SK-N-SH treated with all-trans-retinoic acid at 6 μM for 48 hours (cell line): ENCODE results near the gene MPP2.

Source experiments
- ATAC-seq: fragments of 200-7000 bp; cut with Tn5 transposase; 3 replicates; pipeline ENCODE4 v1.9.1; 2020; ENCODE audit warnings: mild to moderate bottlenecking, moderate library complexity
- ARNTL ChIP-seq: fragments of 450-650 bp; formaldehyde crosslinking; IDR thresholded peaks from 2 replicates; pipeline ENCODE4 v1.5.0; 2020; ENCODE audit warnings: low read depth, mild to moderate bottlenecking, moderate library complexity, borderline replicate concordance
- CSDC2 ChIP-seq: fragments of 250-450 bp; sonication (Bioruptor Pico); IDR thresholded peaks from 2 replicates; pipeline ENCODE4 v1.5.0; 2020; ENCODE audit warnings: mild to moderate bottlenecking, moderate library complexity
- ESRRG ChIP-seq: fragments of 250-450 bp; sonication (Bioruptor Pico); IDR thresholded peaks from 2 replicates; pipeline ENCODE4 v1.6.1; 2021; ENCODE audit warnings: mild to moderate bottlenecking
- GLIS3 ChIP-seq: fragments of 250-450 bp; sonication (Bioruptor Pico); IDR thresholded peaks from 2 replicates; pipeline ENCODE4 v1.5.0; 2020; ENCODE audit warnings: mild to moderate bottlenecking, moderate library complexity
- ISL1 ChIP-seq: fragments of 250-450 bp; sonication (Bioruptor Pico); IDR thresholded peaks from 2 replicates; pipeline ENCODE4 v2.1.2; 2022; ENCODE audit warnings: mild to moderate bottlenecking, moderate library complexity
- OSR1 ChIP-seq: fragments of 250-450 bp; sonication (Bioruptor Pico); IDR thresholded peaks from 2 replicates; pipeline ENCODE4 v1.8.0; 2022; ENCODE audit warnings: moderate library complexity, mild to moderate bottlenecking, inconsistent platforms
- RARB ChIP-seq: fragments of 250-450 bp; sonication (Bioruptor Pico); IDR thresholded peaks from 2 replicates; pipeline ENCODE4 v1.8.0; 2021; ENCODE audit warnings: mild to moderate bottlenecking, moderate library complexity
- SNAI2 ChIP-seq: fragments of 250-450 bp; sonication (Bioruptor Pico); IDR thresholded peaks from 2 replicates; pipeline ENCODE4 v1.5.0; 2020; ENCODE audit warnings: mild to moderate bottlenecking, moderate library complexity
- TCF4 ChIP-seq: fragments of 250-450 bp; sonication (Bioruptor Pico); IDR thresholded peaks from 2 replicates; pipeline ENCODE4 v1.8.0; 2021; ENCODE audit warnings: mild to moderate bottlenecking, moderate library complexity, borderline replicate concordance
- TOX ChIP-seq: fragments of 250-450 bp; sonication (Bioruptor Pico); IDR thresholded peaks from 2 replicates; pipeline ENCODE4 v1.8.0; 2021; ENCODE audit warnings: mild to moderate bottlenecking, moderate library complexity, borderline replicate concordance
- ZFP3 ChIP-seq: fragments of 250-450 bp; sonication (Bioruptor Pico); IDR thresholded peaks from 2 replicates; pipeline ENCODE4 v1.5.0; 2020; ENCODE audit warnings: mild to moderate bottlenecking, moderate library complexity
- ZFP30 ChIP-seq: fragments of 450-650 bp; formaldehyde crosslinking; IDR thresholded peaks from 2 replicates; pipeline ENCODE4 v1.5.0; 2022; ENCODE audit warnings: mild to moderate bottlenecking, moderate library complexity
- ZNF565 ChIP-seq: fragments of 450-650 bp; formaldehyde crosslinking; conservative IDR thresholded peaks from 2 replicates; pipeline ENCODE4 v1.5.0; 2020; ENCODE audit warnings: low read depth, mild to moderate bottlenecking, moderate library complexity
- ZNF70 ChIP-seq: fragments of 450-650 bp; formaldehyde crosslinking; IDR thresholded peaks from 2 replicates; pipeline ENCODE4 v1.5.0; 2020; ENCODE audit warnings: mild to moderate bottlenecking, moderate library complexity
- ZNF8 ChIP-seq: fragments of 450-650 bp; formaldehyde crosslinking; IDR thresholded peaks from 2 replicates; pipeline ENCODE4 v1.5.0; 2020; ENCODE audit warnings: mild to moderate bottlenecking, moderate library complexity
- TF ChIP-seq, protein P1 (sequence below): fragments of 250-450 bp; sonication (Bioruptor Pico); IDR thresholded peaks from 2 replicates; pipeline ENCODE4 v1.5.0; 2020; ENCODE audit warnings: mild to moderate bottlenecking, moderate library complexity
- TF ChIP-seq, protein P2 (sequence below): fragments of 250-450 bp; sonication (Bioruptor Pico); IDR thresholded peaks from 2 replicates; pipeline ENCODE4 v1.8.0; 2021; ENCODE audit warnings: low read depth, mild to moderate bottlenecking, moderate library complexity, borderline replicate concordance
- TF ChIP-seq, protein P3 (sequence below): fragments of 250-450 bp; sonication (Bioruptor Pico); IDR thresholded peaks from 2 replicates; pipeline ENCODE4 v1.5.1; 2021; ENCODE audit warnings: mild to moderate bottlenecking, moderate library complexity
- TF ChIP-seq, protein P4 (sequence below): fragments of 250-450 bp; sonication (Bioruptor Pico); IDR thresholded peaks from 2 replicates; pipeline ENCODE4 v1.8.0; 2020; ENCODE audit warnings: mild to moderate bottlenecking, moderate library complexity, borderline replicate concordance
- TF ChIP-seq, protein P5 (sequence below): fragments of 250-450 bp; sonication (Bioruptor Pico); IDR thresholded peaks from 2 replicates; pipeline ENCODE4 v1.5.1; 2020; ENCODE audit warnings: low read depth, mild to moderate bottlenecking, moderate library complexity

Gene MPP2

DNA sequence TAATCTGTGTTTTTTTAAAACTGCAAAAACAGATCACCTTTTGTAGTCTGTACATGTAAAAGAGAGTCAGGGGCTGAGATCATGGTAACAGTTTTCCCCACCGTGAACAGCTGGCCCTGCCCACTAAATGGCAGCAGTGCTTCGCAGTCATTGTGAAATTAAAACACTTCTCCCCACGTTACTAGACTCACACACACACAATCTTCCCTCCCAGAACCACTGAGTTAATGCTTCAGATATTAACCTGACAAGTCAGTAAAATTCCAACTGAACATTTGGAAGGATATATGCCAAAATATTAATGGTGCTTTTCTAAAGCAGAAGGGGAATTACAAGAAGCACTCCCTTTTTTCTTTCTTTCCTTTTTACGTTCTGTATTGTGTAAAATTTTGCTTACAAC lies 61.6 kb downstream of the MPP2 start:
- no peak for TF ChIP-seq ZFP3 (CRISPR knock-in tag)
- no peak for TF ChIP-seq OSR1 (CRISPR knock-in tag)
- no peak for TF ChIP-seq ARNTL
- no peak for TF ChIP-seq ZFP30 (CRISPR knock-in tag)
- no peak for TF ChIP-seq SNAI2
- TF ChIP-seq RARB (CRISPR knock-in tag): no peak
- TF ChIP-seq ZNF565 (CRISPR knock-in tag): no peak
- no peak for TF ChIP-seq ISL1
- TF ChIP-seq, protein P1, sequence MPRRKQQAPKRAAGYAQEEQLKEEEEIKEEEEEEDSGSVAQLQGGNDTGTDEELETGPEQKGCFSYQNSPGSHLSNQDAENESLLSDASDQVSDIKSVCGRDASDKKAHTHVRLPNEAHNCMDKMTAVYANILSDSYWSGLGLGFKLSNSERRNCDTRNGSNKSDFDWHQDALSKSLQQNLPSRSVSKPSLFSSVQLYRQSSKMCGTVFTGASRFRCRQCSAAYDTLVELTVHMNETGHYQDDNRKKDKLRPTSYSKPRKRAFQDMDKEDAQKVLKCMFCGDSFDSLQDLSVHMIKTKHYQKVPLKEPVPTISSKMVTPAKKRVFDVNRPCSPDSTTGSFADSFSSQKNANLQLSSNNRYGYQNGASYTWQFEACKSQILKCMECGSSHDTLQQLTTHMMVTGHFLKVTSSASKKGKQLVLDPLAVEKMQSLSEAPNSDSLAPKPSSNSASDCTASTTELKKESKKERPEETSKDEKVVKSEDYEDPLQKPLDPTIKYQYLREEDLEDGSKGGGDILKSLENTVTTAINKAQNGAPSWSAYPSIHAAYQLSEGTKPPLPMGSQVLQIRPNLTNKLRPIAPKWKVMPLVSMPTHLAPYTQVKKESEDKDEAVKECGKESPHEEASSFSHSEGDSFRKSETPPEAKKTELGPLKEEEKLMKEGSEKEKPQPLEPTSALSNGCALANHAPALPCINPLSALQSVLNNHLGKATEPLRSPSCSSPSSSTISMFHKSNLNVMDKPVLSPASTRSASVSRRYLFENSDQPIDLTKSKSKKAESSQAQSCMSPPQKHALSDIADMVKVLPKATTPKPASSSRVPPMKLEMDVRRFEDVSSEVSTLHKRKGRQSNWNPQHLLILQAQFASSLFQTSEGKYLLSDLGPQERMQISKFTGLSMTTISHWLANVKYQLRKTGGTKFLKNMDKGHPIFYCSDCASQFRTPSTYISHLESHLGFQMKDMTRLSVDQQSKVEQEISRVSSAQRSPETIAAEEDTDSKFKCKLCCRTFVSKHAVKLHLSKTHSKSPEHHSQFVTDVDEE: no peak
- TF ChIP-seq, all 23 proteins: peak for 0
- ATAC-seq: no peak

DNA sequence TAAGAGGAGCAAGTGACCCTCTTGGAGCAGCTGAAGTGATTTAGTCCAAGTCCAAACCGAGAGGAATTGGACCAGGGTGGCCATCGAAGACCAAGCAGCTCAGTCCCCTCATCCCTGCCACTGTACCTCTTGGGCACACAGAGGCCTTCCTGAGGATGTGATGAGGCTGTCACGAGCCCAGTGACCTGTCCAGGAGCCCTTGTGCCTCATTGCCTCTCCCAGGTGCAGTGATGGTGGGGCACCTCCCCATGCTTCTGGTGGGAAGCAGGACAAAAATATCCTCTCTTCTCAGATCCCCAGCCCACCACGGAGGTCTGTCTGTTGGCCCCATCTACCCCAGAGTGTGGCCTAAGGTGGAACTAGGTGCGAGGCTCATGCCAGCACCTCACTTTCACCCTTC lies 63.1 kb downstream of the MPP2 start:
- TF ChIP-seq ZFP30 (CRISPR knock-in tag): no peak
- no peak for TF ChIP-seq ZNF8 (CRISPR knock-in tag)
- TF ChIP-seq ARNTL: no peak
- no peak for TF ChIP-seq ESRRG
- no peak for TF ChIP-seq GLIS3 (CRISPR knock-in tag)
- TF ChIP-seq, protein P2, sequence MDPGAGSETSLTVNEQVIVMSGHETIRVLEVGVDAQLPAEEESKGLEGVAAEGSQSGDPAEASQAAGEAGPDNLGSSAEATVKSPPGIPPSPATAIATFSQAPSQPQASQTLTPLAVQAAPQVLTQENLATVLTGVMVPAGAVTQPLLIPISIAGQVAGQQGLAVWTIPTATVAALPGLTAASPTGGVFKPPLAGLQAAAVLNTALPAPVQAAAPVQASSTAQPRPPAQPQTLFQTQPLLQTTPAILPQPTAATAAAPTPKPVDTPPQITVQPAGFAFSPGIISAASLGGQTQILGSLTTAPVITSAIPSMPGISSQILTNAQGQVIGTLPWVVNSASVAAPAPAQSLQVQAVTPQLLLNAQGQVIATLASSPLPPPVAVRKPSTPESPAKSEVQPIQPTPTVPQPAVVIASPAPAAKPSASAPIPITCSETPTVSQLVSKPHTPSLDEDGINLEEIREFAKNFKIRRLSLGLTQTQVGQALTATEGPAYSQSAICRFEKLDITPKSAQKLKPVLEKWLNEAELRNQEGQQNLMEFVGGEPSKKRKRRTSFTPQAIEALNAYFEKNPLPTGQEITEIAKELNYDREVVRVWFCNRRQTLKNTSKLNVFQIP (CRISPR knock-in tag): no peak
- TF ChIP-seq, protein P1: no peak
- no peak for TF ChIP-seq ZNF565 (CRISPR knock-in tag)
- no peak for TF ChIP-seq RARB (CRISPR knock-in tag)
- TF ChIP-seq ISL1: no peak
- no peak for TF ChIP-seq ZNF70 (CRISPR knock-in tag)
- ATAC-seq: no peak

DNA sequence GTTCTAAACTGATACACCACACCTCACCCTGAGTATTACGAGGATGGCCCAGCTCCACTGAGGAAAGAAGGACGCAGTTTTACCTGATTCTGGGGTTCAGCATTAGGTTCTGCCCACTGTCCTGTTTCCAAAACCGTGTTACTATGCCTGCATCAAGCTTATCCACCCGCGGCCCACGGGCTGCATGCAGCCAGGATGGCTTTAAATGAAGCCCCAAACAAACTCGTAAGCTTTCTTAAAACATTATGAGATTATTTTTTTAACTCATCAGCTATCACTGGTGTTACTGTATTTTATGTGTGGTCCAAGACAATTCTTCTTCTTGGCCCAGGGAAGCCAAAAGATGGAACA lies 64.4 kb downstream of the MPP2 start:
- ATAC-seq: no peak
- TF ChIP-seq GLIS3 (CRISPR knock-in tag) (no peak), TCF4 (CRISPR knock-in tag) (no peak), SNAI2 (no peak), ZNF565 (CRISPR knock-in tag) (no peak), ISL1 (no peak), OSR1 (CRISPR knock-in tag) (no peak), CSDC2 (CRISPR knock-in tag) (no peak), ZFP3 (CRISPR knock-in tag) (no peak), ESRRG (no peak), RARB (CRISPR knock-in tag) (no peak), ARNTL (no peak), TOX (CRISPR knock-in tag) (no peak), ZFP30 (CRISPR knock-in tag) (no peak)
- TF ChIP-seq, protein P3, sequence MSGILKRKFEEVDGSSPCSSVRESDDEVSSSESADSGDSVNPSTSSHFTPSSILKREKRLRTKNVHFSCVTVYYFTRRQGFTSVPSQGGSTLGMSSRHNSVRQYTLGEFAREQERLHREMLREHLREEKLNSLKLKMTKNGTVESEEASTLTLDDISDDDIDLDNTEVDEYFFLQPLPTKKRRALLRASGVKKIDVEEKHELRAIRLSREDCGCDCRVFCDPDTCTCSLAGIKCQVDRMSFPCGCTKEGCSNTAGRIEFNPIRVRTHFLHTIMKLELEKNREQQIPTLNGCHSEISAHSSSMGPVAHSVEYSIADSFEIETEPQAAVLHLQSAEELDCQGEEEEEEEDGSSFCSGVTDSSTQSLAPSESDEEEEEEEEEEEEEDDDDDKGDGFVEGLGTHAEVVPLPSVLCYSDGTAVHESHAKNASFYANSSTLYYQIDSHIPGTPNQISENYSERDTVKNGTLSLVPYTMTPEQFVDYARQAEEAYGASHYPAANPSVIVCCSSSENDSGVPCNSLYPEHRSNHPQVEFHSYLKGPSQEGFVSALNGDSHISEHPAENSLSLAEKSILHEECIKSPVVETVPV: no peak
- TF ChIP-seq, protein P2 (CRISPR knock-in tag): no peak
- TF ChIP-seq, protein P1: no peak
- TF ChIP-seq, protein P4, sequence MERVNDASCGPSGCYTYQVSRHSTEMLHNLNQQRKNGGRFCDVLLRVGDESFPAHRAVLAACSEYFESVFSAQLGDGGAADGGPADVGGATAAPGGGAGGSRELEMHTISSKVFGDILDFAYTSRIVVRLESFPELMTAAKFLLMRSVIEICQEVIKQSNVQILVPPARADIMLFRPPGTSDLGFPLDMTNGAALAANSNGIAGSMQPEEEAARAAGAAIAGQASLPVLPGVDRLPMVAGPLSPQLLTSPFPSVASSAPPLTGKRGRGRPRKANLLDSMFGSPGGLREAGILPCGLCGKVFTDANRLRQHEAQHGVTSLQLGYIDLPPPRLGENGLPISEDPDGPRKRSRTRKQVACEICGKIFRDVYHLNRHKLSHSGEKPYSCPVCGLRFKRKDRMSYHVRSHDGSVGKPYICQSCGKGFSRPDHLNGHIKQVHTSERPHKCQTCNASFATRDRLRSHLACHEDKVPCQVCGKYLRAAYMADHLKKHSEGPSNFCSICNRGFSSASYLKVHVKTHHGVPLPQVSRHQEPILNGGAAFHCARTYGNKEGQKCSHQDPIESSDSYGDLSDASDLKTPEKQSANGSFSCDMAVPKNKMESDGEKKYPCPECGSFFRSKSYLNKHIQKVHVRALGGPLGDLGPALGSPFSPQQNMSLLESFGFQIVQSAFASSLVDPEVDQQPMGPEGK (CRISPR knock-in tag): no peak
- TF ChIP-seq, protein P5, sequence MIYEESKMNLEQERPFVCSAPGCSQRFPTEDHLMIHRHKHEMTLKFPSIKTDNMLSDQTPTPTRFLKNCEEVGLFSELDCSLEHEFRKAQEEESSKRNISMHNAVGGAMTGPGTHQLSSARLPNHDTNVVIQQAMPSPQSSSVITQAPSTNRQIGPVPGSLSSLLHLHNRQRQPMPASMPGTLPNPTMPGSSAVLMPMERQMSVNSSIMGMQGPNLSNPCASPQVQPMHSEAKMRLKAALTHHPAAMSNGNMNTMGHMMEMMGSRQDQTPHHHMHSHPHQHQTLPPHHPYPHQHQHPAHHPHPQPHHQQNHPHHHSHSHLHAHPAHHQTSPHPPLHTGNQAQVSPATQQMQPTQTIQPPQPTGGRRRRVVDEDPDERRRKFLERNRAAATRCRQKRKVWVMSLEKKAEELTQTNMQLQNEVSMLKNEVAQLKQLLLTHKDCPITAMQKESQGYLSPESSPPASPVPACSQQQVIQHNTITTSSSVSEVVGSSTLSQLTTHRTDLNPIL (CRISPR knock-in tag): no peak
